Aorta (tissue), 5 donors: ENCODE measurements around the gene GALNTL6. TPM values are rescaled to one million over a fixed set of nuclear protein-coding genes. Genes with fewer than 3 reads are reported as not detected.

ENCODE experiments used
- ATAC-seq: fragments of 200-7000 bp; cut with Tn5 transposase; one replicate; pipeline ENCODE4 v1.9.1; 2022; ENCODE audit warnings: moderate library complexity; ENCODE audit not compliant: low FRiP score
- DNase-seq, 2 donors: peaks; one replicate each; pipeline ENCODE4 v3.0.0-alpha.2; 2020
- H3K27ac ChIP-seq, 2 donors: one replicate each; pipeline ENCODE4 v1.5.1; 2013; ENCODE audit warnings: low read length in 2 of 2, mild to moderate bottlenecking in 2 of 2, moderate library complexity in 2 of 2, control low read depth in 1 of 2, inconsistent platforms in 1 of 2, low read depth in 1 of 2
- H3K27me3 ChIP-seq, 2 donors: one replicate each; pipeline ENCODE4 v1.6.1; 2013; ENCODE audit warnings: control low read depth in 1 of 2, low read length in 1 of 2, mild to moderate bottlenecking in 1 of 2, moderate library complexity in 1 of 2; ENCODE audit not compliant: insufficient read depth in 2 of 2, control insufficient read depth in 1 of 2
- H3K36me3 ChIP-seq, 2 donors: one replicate each; pipeline ENCODE4 v1.6.1; 2013; ENCODE audit warnings: control low read depth in 1 of 2, low read length in 1 of 2, mild to moderate bottlenecking in 1 of 2; ENCODE audit not compliant: insufficient read depth in 2 of 2, control insufficient read depth in 1 of 2
- H3K4me1 ChIP-seq, 2 donors: one replicate each; pipeline ENCODE4 v1.6.1; 2013; ENCODE audit warnings: low read length in 2 of 2, control low read depth in 1 of 2, mild to moderate bottlenecking in 1 of 2, moderate library complexity in 1 of 2; ENCODE audit not compliant: insufficient read depth in 2 of 2, control insufficient read depth in 1 of 2
- H3K4me3 ChIP-seq, 2 donors: one replicate each; pipeline ENCODE4 v1.5.1; 2013; ENCODE audit warnings: low read length in 2 of 2, control low read depth in 1 of 2, mild to moderate bottlenecking in 1 of 2
- H3K9me3 ChIP-seq: one replicate; pipeline ENCODE4 v1.6.1; 2013; ENCODE audit warnings: mild to moderate bottlenecking, low read length; ENCODE audit not compliant: control insufficient read depth
- WGBS, 2 donors: extraction: QIAGEN DNeasy Blood & Tissue Kit; methylation state at CpG; one replicate each; pipeline ENCODE4 v1.1.7; 2013; 5-methylcytosine and 5-hydroxymethylcytosine counted together
- intact Hi-C, 2 donors: fragments of 100-400 bp; cut with DNase I; formaldehyde crosslinking; loops; one replicate each; pipeline versions ENCODE4 v1.14.2 to v1.15.0; 2022
- polyA plus RNA-seq, 2 donors: library from polyadenylated mRNA; stranded (reverse); fragments of 200-250 nt; gene quantifications; one replicate each; pipeline ENCODE4 v1.2.3, GENCODE V29; 2013
- total RNA-seq, 2 donors: library from RNA; stranded (reverse); fragmentation: NEBNext Ultra II Directional; extraction: Animal tissue kit (Norgen Biotek cat#: 25700); gene quantifications; one replicate each; pipeline ENCODE4 v1.2.1, GENCODE V29; 2021
- donor health status: healthy with polysubstance abuse.
- donor health status: Bipolar disorder and iron deficiency.
- donor health status: DM: no; HTN: no; CAD: no.
- donor health status: DM: no; HTN: no; CAD: no.
- donor health status: DM: yes; HTN: yes; CAD: no.

Gene GALNTL6
- total and polyA plus RNA-seq, 4 donors, result 0.39 to 1.6 (median 0.46) TPM; not detected in 1

DNA sequence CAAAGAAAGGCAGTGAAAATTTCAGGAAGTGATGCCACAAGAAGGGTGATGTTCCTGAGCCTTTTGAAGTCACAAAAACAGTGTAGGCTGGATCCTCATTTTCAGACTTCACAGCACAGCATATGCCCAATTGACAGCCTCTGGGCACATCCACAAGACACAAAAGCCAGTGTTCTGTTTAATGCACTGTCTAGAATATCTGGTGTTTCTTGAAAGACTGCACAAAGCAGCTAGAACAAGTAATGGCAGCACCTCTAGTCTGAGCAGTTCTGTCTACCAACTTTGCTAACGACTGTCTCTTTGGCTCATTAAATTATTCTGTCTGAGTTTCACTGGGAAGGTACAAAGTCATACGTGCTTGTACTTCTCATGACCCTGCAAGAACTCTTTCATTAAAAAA lies 938.3 kb downstream of the GALNTL6 start:
- intact Hi-C loops, result no loop called here
- H3K9me3 ChIP-seq, result no peaks in the 10 kb centered on the region
- H3K4me3 ChIP-seq, result no peak overlapping the region
- DNase-seq (no peak), ATAC-seq (no peak)
- no peak overlapping the region for H3K27ac ChIP-seq
- 74 to 80% methylated on average over 2 of the region's 2 CpGs for WGBS, 2 donors
- no peaks in the 10 kb centered on the region for H3K36me3 ChIP-seq
- no peaks in the 10 kb centered on the region for H3K4me1 ChIP-seq
- no peaks in the 10 kb centered on the region for H3K27me3 ChIP-seq

DNA sequence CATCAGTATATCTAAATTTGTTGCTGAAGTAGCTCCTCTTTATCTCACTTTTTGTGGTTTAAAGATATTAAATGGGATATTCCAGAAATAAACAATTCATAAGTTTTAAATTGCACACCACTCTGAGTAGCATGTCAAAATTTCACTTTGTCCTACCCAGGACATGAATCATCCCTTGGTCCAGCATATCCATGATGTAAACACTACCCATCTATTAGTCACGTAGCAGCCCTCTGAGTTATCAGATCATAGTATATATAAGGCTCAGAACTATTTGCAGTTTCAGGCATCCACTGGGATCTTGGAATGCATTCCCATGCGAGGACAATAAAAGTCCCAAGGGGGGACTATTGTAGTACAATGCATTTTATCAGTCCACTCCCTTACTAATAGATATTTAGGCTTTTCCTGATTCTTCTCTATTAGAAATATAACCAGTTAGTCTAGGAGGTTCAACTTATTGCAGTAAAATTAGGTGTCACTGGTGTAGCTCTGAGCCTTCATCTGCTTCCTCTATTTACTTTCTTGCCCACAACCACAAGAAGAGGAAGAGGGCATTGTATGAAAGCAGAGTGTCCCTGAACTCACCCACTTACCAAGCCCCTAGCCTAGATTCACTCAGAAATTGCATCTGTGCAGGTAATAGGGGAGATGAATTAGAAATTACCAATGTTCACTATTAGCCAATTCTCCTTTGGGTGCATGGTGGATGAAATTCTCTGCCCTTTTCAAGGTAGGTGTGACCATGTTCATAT lies 945.6 kb downstream of the GALNTL6 start:
- 54 to 59% methylated on average over 2 of the region's 2 CpGs for WGBS, 2 donors
- no peaks in the 10 kb centered on the region for H3K9me3 ChIP-seq
- DNase-seq (no peak), ATAC-seq (no peak)
- H3K27me3 ChIP-seq, result no peaks in the 10 kb centered on the region
- H3K36me3 ChIP-seq, result no peaks in the 10 kb centered on the region
- H3K27ac ChIP-seq, result no peak overlapping the region
- intact Hi-C loops, result no loop called here
- H3K4me3 ChIP-seq, result no peak overlapping the region
- H3K4me1 ChIP-seq, result no peaks in the 10 kb centered on the region

DNA sequence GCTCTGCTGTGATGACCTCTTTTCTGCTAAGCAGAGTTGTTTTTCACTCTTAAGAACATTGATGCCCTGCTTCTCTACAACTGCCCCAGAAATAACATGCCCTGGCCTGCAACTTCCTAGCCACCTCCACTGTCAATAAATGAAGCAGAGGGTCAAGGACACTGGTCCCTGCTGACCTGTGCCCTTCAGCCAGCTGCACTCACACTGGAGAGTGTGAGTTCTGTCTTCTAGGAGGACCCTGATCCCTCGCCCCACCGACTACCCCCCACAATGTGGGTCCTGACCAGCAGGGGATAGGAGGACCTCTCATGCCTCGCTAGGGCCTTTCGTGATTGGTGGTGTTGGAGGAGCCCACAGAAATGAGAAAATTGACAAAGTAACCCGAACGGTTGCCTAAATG lies 947.3 kb downstream of the GALNTL6 start:
- WGBS, 2 donors, result 94 to 96% methylated on average over 6 of the region's 6 CpGs
- H3K27ac ChIP-seq, result no peak overlapping the region
- no peak overlapping the region for H3K4me3 ChIP-seq
- no peak for ATAC-seq
- H3K9me3 ChIP-seq, result no peaks in the 10 kb centered on the region
- peak in 1 of 2 donors; percentile 67 for DNase-seq
- intact Hi-C loops, result no loop called here
- H3K36me3 ChIP-seq, result no peaks in the 10 kb centered on the region
- H3K27me3 ChIP-seq, result no peaks in the 10 kb centered on the region
- H3K4me1 ChIP-seq, result no peaks in the 10 kb centered on the region

DNA sequence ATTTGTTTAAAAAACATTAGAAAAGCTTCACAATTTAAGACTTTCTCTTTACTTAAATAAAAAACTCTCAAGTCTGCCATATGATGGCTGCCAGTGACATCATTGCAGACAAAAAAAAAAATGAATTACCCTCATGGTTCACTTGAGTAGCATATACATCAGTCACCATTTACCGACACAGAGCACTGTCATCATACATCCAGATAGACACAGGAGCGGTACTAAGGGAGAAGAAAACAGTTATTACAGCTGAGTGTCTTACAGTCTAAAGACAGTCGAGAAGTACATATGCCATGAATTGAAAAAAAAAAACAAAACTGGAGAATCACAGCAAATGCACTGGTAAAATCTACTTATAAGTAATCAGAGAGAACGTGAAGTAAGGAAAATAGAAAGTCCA lies 949.7 kb downstream of the GALNTL6 start:
- H3K36me3 ChIP-seq, result no peaks in the 10 kb centered on the region
- no peak overlapping the region for H3K4me3 ChIP-seq
- intact Hi-C loops, result no loop called here
- H3K27ac ChIP-seq, result no peak overlapping the region
- ATAC-seq, result no peak
- H3K9me3 ChIP-seq, result no peaks in the 10 kb centered on the region
- H3K27me3 ChIP-seq, result no peaks in the 10 kb centered on the region
- DNase-seq, result no peak
- no peaks in the 10 kb centered on the region for H3K4me1 ChIP-seq
- 30 to 49% methylated on average over 4 of the region's 4 CpGs for WGBS, 2 donors

DNA sequence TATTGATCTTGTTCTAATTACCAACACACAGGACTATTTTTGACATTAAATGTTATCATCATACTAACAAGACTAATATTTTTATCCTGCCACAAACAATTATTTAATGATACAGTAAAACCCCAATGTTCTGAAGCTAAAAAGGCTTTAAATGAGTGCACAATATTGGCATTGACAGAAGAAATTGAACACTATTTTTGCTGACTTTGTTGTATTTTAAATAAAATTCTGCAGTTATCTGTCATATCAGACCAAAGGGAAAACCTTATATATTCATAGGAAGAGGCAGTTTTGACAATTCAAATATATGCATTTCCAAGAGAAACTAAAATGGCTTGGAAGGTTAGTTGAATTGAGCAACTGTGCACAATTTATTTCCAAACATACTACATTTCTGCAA lies 957.6 kb downstream of the GALNTL6 start:
- Histone ChIP-seq H3K27ac (no peak overlapping the region), H3K36me3 (no peaks in the 10 kb centered on the region), H3K4me1 (no peaks in the 10 kb centered on the region), H3K27me3 (no peaks in the 10 kb centered on the region), H3K4me3 (no peak overlapping the region), H3K9me3 (peaks cover 2% of the 10 kb centered on the region)
- intact Hi-C loops, result no loop called here
- ATAC-seq, result no peak
- no peak for DNase-seq

DNA sequence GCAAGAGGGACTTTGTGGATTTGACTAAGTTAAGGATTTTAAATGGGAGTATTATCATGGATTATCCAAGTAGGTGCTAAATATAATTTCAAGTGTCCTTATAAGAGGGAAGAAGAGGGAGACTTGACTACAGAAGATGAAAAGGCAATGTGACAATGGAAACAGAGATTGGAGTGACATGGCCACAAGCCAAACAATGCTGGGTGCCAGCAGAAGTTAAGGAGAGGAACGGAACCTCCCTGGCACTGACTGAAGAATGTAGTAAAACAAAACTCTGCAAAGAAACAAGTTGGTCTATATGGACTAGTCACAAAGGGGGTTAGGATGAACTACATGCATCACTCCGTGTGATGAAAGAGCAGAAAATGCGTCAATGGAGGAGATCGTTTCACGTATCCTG lies 959.6 kb downstream of the GALNTL6 start:
- WGBS, 2 donors, result 72 to 75% methylated on average over 5 of the region's 5 CpGs
- no peak for ATAC-seq

DNA sequence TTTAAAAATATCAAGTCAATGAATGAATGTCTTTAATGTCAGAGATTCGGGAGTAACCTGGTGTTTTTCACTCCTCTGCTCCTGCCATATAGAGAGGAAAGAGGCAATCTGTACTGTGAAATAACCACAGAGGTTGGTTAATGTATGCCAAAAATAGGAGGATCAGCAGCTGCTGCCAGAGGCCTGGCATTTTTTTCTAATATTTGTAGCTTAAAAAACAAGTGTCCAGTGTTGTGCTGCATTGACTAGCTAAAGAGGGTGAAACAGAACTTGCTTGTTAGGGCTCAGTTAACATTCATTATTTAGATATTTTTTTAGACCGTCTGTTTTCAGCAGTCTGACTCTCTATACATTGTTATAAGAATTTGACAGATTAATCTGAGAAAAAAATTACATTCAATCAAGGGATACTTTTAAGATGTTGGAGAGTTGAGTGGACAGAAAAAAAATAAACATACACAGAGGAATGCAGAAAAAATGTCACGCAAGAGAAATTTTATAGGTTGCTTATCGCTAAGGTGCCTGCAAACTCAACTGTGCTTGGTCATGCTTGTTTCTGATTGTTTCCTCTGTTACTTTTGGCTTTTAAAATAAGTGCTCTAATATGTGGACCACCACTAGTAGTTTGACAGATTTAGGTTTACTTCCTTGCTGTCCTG lies 963.1 kb downstream of the GALNTL6 start:
- DNase-seq, result no peak
- H3K4me1 ChIP-seq, result no peaks in the 10 kb centered on the region
- intact Hi-C loops, result no loop called here
- H3K4me3 ChIP-seq, result no peak overlapping the region
- H3K27me3 ChIP-seq, result no peaks in the 10 kb centered on the region
- 52 to 57% methylated on average over 4 of the region's 4 CpGs for WGBS, 2 donors
- no peaks in the 10 kb centered on the region for H3K36me3 ChIP-seq
- H3K9me3 ChIP-seq, result peaks cover 2% of the 10 kb centered on the region
- ATAC-seq, result no peak
- no peak overlapping the region for H3K27ac ChIP-seq

More for the DNA sequence above, 959.6 kb downstream of the GALNTL6 start:
- H3K4me3 ChIP-seq, result no peak overlapping the region
- intact Hi-C loops, result no loop called here
- no peak for DNase-seq
- H3K27ac ChIP-seq, result no peak overlapping the region
- H3K4me1 ChIP-seq, result no peaks in the 10 kb centered on the region
- H3K36me3 ChIP-seq, result no peaks in the 10 kb centered on the region
- H3K27me3 ChIP-seq, result no peaks in the 10 kb centered on the region
- peaks cover 2% of the 10 kb centered on the region for H3K9me3 ChIP-seq

DNA sequence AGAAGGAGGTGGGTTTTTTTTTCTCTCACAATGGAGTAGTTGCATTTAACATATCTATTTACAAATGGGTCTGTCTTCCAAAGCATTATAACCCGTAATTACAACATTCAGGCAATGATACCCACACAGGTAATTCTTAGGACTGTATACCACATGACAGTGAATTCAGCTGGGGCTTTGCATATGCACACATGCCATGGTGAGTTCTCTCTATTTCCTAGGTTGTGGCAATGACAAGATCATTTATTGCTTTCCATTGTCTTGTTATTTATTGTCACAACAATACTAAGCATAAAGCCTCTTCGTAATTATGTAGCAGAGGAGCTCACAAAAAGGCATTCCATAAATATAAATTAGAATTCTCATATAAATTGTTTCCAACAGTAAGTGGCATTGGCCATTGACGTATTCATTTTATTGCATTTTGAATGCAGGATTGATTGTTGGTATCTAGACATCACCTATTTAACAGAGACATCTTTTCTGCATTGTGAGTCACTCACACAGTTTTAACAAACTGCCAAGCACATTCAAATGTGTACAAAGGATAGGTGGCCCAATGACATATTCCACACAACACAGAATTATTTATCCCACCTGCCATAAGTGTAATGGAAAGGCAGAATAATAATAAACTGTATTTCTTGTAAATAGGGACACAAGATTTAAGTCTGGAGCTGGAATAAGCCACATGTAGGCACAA lies 964.7 kb downstream of the GALNTL6 start:
- intact Hi-C loops, result no loop called here
- ATAC-seq (no peak), DNase-seq (no peak)
- no peaks in the 10 kb centered on the region for H3K36me3 ChIP-seq
- no peak overlapping the region for H3K27ac ChIP-seq
- peaks cover under 1% of the 10 kb centered on the region for H3K9me3 ChIP-seq
- H3K4me1 ChIP-seq, result no peaks in the 10 kb centered on the region
- no peaks in the 10 kb centered on the region for H3K27me3 ChIP-seq
- no peak overlapping the region for H3K4me3 ChIP-seq
- 92% methylated on average over 3 of the region's 3 CpGs for WGBS, 2 donors
